ENCODE measurements around the gene KRTAP10-2.
"Not testable (repeated sequence)": the region's sequence is repeated elsewhere in the genome, so short reads cannot be mapped to it uniquely, and the experiment has no call there.

Gene KRTAP10-2

DNA sequence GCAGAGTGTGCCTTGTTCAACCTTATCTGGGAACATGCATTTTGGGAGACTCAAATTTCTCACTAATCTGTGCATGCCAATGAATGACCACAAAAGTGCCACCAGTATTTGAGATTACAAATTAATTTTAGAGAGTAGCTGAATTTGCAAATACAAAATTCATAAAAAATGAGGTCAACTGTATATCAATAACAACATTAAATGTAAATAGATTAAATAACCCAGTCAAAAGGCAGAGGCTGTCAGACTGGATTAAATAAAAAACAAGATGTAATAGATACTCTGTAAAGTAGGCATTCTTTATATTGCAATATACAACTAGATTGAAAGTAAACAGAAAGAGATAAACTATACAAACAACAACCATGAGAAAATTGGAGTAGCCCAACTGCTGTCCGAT lies 12.8 kb upstream of the KRTAP10-2 start:
- TF ChIP-seq, protein P1, sequence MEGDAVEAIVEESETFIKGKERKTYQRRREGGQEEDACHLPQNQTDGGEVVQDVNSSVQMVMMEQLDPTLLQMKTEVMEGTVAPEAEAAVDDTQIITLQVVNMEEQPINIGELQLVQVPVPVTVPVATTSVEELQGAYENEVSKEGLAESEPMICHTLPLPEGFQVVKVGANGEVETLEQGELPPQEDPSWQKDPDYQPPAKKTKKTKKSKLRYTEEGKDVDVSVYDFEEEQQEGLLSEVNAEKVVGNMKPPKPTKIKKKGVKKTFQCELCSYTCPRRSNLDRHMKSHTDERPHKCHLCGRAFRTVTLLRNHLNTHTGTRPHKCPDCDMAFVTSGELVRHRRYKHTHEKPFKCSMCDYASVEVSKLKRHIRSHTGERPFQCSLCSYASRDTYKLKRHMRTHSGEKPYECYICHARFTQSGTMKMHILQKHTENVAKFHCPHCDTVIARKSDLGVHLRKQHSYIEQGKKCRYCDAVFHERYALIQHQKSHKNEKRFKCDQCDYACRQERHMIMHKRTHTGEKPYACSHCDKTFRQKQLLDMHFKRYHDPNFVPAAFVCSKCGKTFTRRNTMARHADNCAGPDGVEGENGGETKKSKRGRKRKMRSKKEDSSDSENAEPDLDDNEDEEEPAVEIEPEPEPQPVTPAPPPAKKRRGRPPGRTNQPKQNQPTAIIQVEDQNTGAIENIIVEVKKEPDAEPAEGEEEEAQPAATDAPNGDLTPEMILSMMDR (IDR thresholded peaks at IDR 0.05; ENCODE audit: extremely low read depth, insufficient read depth, missing control alignments): no peak
- no peak for DNase-seq (ENCODE audit: low spot score)
- in situ Hi-C loops (cut with MboI; ENCODE audit: low pct_unique_long_range_greater_than_20kb, low sequenced_read_pairs, unreplicated experiment): no loop called here

DNA sequence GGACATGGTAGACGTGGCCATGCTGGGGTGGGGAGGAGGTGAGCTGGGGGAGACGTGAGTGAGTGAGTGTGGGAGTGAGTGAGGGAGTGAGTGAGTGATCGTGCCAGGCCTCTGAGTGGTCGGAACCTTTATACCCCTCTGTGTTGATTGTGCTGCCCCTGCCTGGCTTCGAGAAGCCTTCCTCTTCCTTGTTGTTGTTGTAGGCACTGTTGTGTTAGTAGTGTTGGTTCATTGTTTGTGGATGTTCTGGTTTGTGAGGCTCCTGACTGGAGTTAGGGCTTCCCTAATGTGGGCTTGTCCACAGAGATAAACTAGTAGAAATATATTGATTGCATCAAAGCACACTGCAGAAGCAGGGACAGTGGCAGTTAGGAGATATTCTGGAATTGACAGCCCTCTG lies 7.4 kb upstream of the KRTAP10-2 start, which contains the start of gene KRTAP10-3:
Gene KRTAP10-3, minus strand, starts transcription at position 101 of the 400 bp plus-strand sequence. Its CDS starts 80 bp downstream, at position 21.
- no peak for DNase-seq (ENCODE audit: low spot score)
- TF ChIP-seq, protein P1 (IDR thresholded peaks at IDR 0.05; ENCODE audit: extremely low read depth, insufficient read depth, missing control alignments): no peak
- in situ Hi-C loops (cut with MboI; ENCODE audit: low pct_unique_long_range_greater_than_20kb, low sequenced_read_pairs, unreplicated experiment): no loop called here

DNA sequence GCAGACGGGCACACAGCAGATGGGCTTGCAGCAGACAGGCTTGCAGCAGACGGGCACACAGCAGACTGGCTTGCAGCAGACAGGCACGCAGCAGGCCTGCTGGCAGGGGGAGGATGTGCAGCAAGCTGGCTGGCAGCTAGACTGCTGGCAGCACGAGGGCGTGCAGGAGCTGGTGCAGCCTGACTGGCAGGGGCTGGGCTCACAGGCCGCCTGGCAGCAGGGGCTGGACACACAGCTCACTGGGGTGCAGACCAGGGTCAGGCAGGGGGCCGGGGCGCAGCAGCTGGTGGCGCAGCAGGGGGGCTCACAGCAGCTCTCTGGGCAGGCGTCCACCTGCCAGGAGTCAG lies 7.0 kb upstream of the KRTAP10-2 start:
- DNase-seq (ENCODE audit: low spot score); in situ Hi-C loops (cut with MboI; ENCODE audit: low pct_unique_long_range_greater_than_20kb, low sequenced_read_pairs, unreplicated experiment): not testable (repeated sequence)

DNA sequence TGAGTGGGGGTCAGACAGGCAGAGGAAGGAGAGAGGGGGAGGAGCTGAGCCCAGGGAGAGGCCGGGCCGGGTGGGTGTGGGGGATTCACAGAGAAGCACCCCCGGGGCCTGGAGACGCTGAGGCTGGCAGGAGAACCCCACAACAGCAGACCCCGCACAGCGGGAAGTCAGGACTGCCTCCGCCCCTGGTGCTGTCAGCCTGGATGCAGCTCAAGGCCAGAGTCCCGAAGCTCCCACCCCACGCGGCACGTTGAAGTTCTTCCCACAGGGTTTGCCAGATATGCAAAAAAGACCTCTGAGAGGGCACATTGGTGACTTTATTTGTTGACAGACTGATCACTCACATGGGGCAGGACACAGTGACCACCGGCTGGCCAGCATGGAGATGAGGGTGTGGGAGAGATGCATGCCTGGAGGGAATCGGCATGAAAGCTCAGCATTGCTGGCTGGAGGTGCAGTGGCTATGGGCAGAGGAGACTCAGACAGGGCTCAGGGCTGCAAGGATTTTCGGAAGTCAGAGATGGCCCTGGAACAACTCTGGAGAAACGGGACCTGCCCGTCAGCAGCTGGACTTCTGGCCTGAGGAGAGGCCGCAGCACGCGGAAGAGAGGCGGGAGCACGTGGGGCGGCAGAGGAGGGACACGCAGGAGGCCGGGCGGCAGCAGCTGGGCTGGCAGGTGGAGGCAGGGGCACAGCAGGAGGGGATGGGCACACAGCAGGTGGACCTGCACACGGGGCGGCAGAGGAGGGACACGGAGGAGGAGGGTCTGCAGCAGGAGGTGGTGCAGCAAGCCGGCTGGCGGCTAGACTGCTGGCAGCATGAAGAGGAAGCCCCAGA lies 6.4 kb upstream of the KRTAP10-2 start:
- DNase-seq (ENCODE audit: low spot score): no peak
- in situ Hi-C loops (cut with MboI; ENCODE audit: low pct_unique_long_range_greater_than_20kb, low sequenced_read_pairs, unreplicated experiment): no loop called here

DNA sequence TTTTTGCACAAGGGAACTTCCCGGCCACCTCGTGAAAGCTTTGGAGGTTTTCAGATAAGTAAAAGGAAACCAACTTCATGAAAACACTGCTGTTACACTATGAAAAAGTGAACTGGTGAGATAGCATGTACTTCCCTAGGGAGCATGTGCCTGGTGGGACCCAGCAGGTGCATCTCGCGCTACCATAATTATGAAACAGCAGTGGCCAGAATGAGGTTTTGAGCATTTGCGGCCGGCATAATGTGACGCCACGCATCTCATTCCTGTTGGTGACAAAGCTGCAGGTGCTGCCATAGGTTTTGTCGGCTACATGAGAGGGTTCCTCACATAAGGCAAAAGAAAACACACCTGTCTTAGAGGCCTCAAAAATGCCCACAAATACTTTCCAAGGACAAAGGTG lies 5.6 kb upstream of the KRTAP10-2 start:
- in situ Hi-C loops (cut with MboI; ENCODE audit: low pct_unique_long_range_greater_than_20kb, low sequenced_read_pairs, unreplicated experiment): no loop called here
- TF ChIP-seq, protein P1 (IDR thresholded peaks at IDR 0.05; ENCODE audit: extremely low read depth, insufficient read depth, missing control alignments): no peak
- peak; percentile 69 for DNase-seq (ENCODE audit: low spot score)

More for the DNA sequence above, 6.4 kb upstream of the KRTAP10-2 start:
- TF ChIP-seq, protein P1 (IDR thresholded peaks at IDR 0.05; ENCODE audit: extremely low read depth, insufficient read depth, missing control alignments): no peak

DNA sequence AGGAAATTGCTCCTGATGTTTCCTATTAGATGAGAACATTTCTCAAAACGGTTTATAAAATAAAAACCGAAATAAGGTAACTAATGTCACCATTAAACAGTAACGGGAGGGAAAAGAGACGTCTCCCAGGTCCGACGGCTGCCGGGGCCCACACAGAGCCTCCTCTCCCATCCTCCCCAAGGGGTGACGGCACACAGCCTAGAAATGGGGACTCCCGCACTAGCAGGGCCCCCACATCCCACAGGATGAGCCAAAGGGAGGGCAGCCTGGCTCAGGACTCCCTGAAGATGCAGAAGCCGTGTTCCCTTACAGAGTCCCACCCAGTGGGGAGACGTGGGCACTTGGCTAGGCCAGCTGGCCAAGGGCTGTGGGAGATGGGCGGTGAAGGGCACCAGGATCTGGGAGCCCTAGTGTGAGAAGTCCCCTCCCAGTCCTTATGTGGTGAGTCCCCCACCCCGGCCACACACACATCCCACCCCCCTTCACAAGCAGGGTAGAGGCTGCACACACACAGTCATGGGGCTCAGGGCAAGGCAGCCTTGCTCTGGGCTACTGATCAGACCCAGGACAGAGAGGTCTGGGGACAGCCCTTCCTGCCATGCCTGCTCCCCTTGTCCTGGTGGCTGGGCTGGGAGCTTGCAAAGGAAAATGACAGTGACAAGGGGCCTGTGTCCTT lies 4.0 kb upstream of the KRTAP10-2 start:
- in situ Hi-C loops (cut with MboI; ENCODE audit: low pct_unique_long_range_greater_than_20kb, low sequenced_read_pairs, unreplicated experiment): no loop called here
- no peak for DNase-seq (ENCODE audit: low spot score)
- TF ChIP-seq, protein P1 (IDR thresholded peaks at IDR 0.05; ENCODE audit: extremely low read depth, insufficient read depth, missing control alignments): no peak

DNA sequence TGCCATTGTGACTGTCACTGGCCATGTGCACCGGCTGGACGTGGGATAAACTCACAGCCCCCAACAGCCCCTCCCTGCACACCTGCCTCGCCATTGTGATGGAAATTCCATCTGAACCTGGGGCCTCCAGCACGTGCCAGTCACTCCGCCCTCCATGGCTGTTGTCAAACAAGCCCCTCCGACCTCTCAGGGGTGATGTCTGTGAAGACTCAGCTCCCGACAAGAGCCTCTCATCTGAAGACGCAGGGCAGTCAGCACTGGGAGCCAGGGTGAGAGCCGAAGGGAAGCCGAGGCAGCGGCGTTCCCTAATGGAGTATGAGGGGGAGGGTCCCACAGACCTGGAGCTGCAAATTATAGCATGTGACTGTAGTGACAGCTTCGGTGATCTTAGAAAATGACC lies 1.4 kb upstream of the KRTAP10-2 start:
- DNase-seq (ENCODE audit: low spot score): no peak
- TF ChIP-seq, protein P1 (IDR thresholded peaks at IDR 0.05; ENCODE audit: extremely low read depth, insufficient read depth, missing control alignments): no peak
- in situ Hi-C loops (cut with MboI; ENCODE audit: low pct_unique_long_range_greater_than_20kb, low sequenced_read_pairs, unreplicated experiment): no loop called here

Data from GM13977 (cell line).